GM21717 (cell line): ENCODE data around the gene OLFML2A.
A peak's percentile ranks its signal among the peaks of the same experiment; 100 is the strongest.
"Not testable (repeated sequence)": the region's sequence is repeated elsewhere in the genome, so short reads cannot be mapped to it uniquely, and the experiment has no call there.

ENCODE experiments used
- ATAC-seq: cut with Tn5 transposase; IDR thresholded peaks from one replicate; pipeline ENCODE4 v1.9.1; 2021; ENCODE audit warnings: mild to moderate bottlenecking, moderate library complexity; ENCODE audit not compliant: unreplicated experiment

The OLFML2A gene

DNA sequence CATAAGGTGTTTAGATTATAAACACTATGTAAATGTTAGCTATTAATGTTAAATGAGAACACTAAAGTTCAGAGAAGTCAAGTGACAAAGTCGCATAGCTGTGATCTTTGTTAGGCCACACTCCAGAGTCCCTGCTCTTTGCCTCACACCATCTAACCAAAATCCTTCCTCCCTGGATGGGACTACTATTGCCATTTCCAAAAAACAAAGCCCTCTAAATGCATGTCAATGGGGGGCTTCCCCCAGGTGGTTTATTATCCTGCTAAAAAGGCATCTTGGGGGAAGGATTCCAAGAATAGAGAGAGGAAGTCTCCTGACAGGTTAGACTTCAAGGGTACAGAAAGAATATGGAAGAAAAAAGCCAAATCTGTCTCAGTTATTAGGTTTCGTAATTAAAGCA lies 16.2 kb upstream of the OLFML2A start:
- ATAC-seq, result no peak

DNA sequence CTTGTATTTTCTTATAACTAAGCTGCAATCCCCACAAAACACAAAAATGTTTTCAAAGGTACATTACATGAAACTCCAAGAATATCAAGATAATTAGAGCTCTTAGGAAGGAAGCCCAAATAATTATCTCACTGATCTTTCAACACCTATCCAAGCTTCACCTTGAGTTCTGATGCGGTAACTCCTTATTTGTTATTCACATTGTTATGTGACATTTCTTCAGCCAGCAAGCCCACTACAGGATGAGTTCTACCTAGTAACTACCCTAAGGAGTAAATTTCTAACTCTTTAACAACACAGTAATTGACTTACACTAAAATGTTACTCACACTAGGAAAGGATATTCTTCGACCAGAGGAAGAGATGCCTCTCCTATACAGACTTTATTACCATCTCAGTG lies 15.7 kb upstream of the OLFML2A start:
- ATAC-seq, result no peak

DNA sequence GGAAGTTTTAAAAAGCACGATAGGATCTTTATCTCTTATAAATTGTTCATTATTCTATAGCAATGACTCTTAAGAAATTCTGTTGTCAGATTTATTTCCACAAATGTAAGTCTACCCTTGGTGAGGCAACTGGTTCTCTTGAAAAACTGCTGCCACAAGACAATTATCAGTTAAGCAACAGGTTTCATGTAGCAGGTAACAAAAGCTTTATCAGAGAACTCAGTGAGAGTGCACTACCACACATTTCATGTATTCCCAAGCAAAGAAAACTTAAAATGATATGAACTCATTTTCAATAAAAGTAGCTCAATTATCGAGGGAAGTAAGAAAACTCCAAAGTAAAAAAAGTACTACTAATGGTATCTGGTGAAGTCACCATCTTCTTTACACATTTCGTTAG lies 15.2 kb upstream of the OLFML2A start:
- ATAC-seq, result no peak

DNA sequence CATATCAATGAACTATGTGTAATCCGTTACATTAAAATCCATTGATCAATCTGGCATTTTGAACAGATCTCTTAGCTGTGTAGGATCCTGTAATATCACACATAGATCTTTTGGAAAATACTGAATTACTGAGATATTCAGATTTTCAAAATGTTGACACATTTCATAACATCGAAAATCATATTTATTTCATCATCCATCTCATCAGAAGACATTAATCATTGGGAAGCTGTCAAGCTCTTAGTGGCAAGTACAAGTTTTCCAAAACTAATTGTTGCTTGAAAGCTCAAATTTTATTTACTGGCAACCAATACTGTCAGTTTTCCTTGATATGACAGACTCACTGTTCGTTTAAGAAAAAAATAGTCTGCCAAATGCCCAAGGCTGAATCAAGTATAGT lies 14.3 kb upstream of the OLFML2A start:
- no peak for ATAC-seq

DNA sequence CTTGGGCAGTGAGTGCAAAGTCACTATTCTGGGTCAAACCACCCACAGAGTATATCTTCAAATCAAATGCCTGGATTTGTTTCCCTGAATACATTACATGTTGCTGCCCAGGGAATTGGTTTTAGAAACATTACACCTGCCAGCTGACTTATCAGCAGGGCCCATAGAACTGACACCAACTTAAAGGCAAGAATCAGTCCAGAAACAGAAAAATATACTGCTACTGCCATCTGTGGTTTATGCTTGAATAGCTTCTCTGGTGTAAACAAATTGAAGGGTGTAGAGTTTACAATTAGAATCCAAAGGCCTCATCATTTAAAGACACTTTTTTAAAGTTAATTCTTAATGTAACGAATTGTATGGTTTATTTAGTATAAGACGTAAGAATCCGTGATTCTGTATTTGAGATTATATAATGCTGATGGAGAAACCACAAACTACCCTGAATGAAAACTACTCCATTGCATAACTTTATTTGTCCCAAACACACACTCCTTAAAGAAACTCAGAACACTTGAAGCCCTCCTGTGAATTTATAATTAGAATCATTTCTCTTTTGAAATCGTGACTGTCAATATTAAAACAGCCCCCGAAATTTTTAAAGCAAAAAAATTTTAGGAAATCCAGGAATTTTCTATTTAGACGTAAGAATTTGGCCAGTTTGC lies 12.0 kb upstream of the OLFML2A start:
- ATAC-seq, result peak; percentile 57

DNA sequence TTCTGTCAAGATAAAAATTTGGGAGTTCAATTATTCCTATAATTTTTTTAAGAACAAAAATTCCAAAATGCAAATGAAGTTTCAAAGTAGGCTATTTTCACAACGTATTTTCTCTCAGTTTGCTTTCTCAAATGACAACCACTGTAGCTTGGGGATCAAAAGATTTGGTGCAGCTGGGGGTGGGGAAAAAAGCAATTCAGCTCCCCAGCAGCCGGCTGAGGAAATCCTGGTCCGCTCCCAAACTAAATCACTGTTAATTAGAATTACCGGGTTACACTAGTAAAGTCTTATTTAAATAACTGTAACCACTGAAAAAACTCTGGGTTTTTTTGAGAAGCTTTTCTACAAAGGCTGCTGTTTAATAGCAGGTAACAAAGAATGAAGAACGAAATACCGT lies 11.5 kb upstream of the OLFML2A start:
- no peak for ATAC-seq

DNA sequence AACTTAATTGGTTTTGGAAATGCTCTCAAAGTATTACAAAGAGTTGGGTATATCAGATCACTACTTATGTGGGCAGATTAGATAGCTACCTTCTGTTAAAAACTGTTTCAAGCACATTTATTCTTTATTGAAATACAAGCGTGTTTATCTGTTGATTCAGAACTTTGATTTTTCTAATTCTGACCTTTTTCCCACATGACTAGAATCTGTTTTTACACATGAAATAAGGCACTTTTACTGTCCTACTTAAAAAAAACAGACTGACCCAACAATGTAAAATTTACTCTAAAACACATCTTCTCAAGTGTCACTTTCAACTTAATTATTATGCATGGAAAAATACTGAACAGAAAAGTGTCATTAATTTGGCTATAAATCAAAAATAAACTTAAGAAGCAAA lies 10.6 kb upstream of the OLFML2A start:
- ATAC-seq, result no peak

DNA sequence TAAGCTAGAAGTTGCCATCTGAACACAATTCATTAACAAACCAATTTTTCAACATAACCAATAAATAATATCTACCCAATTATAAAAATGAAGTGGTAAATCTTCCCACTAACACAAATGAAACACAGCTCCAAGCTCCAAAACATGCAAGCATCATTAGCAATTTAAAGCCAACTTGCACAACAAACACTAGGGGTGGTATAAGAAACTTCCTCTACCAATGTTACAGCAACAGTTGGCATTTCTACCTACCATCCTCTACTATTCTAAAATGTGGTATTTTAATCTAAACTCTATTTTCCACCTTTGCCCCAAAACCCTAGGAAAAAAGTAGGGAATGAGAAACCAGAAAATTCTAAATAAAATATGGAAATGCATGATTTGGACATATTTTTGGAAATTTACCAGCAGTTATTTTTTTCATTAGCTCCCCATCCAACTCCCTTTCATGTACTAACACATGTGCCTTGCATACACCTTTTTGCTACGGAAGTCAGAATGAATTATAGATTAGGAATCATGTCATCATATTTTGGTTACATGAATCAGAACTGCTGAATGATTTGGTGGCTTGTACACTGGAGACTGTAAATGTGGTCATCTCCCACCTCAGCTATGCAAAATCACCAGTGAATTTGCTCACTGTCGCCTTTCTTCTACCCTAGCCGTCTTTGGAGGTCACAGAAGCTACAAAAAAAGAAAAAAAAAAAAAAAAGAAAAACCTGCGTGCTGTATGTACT lies 9.9 kb upstream of the OLFML2A start:
- ATAC-seq, result no peak

DNA sequence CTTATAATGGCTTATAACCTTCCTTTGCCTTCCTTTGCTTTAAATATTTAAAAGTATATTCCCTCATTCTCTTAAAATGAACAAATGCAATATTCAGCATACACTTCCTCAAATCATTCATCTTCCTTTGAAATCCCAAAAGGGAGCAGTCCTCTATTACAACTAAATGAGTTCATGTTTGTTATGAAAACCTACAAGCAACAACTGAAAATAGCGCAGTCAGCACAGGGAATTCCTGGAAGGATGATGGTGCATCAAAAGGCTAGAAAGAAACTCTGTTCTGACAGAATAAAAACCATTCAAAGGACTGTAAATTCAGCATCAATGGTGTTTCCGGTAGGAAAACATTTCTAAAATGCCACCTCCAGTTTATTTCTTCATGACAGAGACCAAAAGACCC lies 9.1 kb upstream of the OLFML2A start:
- no peak for ATAC-seq

DNA sequence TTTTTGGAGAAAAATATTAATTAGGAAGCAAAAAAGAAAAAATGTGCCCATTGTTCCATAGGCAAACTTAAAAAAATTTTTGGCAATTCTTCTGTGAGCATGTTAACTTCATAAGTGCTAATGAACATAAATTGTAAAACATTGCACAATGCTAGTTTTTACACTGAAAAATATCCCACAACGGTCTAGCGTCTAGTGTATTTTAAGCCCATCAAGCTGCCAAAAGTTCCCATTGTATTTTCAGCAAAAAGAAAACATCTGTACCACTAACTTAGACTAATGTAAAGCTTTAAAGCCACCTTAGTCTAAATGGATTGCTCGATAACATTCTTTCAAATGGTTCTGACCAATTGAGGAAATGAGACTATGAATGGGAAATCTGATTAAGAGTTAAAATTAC lies 8.6 kb upstream of the OLFML2A start:
- no peak for ATAC-seq

DNA sequence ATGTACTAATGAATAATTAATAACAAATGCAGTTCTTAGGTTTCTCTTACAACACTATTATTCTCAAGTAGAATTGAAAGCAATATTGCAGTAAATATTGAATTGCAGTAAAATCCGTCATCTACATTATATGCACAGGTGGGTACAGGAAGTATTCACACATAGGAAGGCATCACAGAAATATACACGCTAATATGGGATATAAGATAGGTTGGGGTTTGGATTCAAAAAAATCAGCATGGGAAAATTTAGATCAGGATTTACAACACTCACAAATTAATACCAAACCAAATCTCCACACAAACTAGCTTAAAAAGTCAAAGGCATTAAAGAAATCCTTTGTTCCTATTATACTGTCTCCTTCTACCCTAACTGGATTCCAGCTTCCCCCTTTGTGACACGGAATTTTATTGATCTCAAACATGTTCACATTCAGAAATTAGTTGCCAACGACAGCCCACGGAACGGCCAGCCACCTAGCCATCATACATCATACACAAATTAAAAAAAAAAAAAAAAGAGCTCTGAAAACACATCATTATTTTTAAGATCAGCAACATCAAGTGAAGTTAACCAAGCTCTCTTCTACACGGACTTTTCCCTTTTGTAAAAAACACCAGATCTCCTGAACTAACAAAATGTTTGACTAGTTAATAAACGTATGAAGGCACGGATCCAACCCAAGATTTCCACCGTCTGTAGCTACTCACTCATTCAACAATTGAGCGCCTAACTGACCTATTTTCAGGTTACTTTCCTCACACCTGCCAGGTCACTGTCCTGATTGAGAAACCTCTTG lies 8.0 kb upstream of the OLFML2A start:
- no peak for ATAC-seq

DNA sequence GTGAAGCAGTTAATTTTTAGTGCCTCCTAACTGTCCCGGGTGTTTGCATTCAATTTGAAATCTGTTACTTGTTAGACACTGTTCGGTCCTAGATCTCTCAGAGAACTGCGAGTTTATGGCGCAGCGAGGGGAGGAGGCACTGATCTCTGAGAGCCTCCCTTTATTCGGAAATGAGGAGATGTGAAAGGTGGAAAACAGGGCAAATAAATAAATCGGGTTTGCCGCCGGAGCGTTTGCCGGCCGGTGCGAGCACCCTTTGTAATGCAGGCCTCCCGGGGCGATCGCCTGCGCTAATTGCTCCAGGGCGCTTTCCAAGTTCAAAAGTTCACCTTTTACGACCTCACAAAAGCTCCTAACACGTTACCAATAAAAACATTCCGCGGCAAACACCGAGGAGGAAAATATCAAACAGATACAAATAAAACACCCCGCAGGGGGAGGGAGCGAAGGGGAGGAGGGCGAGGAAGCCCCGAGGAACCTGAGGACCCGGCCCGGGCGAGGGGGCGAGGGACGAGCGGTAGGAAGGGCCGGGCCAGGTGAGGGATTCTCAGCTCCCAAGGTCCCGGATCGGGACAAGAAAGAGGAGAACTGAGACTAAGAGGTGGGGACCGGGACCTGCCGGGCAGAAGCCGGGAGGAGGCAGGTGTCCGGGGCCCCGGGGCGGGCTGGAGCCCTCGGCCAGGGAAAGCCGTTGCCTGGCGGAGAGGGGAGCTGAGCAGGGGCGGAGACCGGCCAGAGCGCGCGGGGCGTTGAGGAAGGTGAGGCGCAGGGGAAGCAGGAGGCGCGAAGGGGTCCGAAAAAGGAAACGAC lies 7.2 kb upstream of the OLFML2A start:
- peak; percentile 9 for ATAC-seq

DNA sequence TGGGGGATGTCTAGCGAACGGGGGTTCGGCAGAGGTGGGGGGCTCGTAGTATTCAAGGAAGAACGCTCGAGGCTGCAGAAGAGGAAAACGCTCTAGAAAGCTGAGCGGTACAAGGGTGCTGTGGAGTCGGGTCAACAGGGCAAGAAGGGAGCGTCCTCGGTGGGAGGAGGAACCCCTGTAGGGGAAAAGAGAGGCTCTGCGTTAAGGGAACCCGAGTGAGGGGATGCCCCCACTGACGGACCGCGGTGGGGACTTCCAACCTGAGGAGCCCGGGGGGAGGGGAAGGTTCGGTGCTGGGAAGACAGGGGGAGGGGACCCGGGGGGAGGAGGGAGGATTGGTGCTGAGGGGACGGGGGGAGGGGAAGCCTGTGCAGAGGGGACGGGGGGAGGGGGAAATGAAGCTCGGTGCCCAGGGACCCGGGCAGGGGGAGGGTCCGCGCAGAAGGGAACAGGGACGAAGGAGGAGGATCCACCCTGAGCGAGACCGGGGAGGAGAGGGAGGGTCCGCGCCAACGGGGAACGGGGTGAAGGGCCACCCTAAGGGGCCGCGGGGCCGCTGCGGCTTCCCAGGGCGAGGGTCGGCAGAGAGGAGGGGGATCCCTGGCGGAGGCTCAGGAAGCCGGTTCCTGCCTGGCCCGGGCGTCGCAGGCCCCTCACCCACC lies 6.4 kb upstream of the OLFML2A start:
- peak; percentile 23 for ATAC-seq

DNA sequence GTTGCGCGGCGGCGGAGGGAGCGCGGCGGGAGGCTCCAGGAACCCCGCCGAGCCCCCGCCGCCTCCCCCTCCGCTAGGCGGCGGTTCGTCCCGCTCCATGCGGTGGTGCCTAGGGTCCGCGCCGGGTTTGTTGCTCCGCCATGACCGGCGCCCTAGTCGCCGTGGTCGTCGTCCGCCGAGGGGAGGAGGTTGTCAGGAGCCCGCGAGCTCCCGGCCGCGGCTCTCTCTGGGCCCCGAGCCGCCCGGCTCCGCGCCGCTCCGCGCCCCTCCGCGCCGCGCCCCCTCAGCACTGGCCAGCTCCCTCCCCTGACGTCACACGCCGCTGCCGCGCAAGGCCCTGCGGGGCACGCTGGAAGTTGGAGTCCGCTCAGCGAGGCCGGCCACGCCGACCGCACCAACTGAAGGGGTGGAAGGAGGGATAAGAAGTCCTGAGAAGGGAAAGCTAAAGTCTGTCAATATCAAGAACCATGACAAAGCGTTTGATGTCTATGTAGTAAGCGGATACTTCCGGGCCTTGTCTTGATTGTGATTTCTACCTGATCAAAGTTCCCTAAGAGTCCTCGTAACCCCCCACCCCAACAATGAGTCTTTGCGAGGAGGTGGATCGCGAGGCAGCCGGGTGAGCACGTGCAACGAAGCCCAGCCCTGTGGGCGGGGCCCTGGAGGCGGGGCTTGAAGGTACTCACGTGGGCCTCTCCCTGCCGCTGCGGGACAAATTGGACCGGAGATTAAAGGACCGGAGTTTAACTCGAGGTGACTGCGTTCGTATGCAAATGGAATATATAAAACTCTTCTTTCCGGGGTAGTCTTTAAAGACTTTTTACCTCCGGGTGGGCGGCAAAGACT lies 5.7 kb upstream of the OLFML2A start, which contains the start of gene NR6A1:
NR6A1 (minus strand) TSS at position 291 of the 846 bp plus-strand sequence.
- ATAC-seq, result peak; percentile 78

DNA sequence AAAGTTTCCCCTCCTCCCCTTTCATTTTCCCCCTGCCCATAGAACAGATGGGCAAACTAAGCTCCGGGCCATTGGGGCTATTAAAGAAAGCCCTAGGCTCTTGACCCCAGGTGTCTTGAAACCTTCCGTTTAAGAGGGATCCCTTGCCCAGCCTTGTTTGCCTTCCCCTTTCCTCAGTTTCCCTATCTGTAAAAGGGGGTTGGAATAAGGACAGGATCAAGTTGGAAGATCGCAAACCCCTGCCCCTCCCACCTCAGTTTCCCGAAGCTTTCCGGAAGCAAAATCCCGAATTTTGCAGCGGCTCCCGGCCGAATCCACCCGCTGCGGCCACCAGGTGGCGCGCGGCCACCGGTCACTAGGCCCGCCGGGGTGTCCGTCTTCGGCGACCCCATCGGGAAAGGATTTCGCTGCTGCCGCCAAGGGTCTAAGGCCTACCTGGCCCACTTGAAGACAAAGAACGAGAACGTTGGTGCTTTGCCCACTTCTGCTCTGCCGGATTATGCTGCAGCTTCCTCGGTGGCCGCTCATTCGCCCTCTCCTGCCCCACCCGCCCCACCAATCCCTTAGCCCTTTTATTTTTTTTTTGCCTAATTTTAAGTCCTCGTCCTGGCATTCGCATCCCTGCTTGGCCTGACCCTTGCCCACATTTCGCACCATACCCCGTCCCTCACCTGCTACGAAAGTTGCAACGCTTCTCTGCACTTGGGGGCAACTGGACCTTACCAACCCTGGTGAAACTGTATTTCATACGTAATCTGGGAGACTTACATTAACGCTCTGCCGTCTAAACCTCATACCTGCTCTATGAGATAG lies 4.9 kb upstream of the OLFML2A start:
- ATAC-seq, result no peak

DNA sequence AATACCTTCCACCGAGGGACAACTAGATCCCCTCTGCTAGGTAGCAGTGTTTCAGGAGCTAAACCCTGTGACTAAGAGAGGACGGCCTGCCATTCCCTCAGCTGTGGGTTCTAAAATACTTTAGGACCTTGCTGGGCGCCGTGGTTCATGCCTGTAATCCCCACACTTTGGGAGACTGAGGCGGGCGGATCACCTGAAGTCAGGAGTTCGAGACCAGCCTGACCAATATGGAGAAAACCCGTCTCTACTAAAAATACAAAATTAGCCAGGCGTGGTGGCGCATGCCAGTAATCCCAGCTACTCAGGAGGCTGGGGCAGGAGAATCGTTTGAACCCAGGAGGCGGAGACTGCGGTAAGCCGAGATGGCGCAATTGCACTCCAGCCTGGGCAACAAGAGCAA lies 4.1 kb upstream of the OLFML2A start:
- ATAC-seq, result not testable (repeated sequence)

DNA sequence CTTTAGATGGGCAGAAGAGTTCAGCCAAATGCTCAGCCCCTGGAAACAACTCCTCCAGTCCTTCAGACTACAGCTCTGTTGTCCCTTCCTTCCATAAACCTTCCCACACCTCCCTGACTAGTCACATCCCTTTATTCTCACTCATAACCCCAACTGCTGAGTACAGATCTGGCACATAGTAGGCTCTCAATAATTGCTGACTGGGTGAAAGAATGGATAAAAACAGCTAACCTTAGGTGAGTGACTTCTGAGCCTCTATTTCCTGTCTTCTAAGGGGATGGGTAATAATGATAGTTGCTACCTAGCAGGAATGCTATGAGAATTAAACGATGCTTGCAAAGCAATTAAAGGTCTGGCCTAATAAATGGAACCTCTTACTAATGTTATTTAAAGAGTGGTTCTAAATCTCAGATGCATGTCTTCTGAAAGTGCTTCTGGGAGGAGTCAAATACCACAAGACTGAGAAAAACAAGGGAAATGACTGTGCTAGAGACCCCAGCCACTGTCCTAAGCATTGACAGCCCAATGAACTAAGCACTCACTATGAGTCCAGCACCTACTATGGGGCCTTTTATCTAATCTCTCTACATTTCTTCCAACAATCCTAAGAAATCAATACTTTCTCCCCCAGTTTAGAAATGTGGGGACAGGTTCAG lies 3.3 kb upstream of the OLFML2A start:
- no peak for ATAC-seq
